Left lung (tissue), 10 donors: ENCODE data around the gene SPTBN4. TPM values are rescaled to one million over a fixed set of nuclear protein-coding genes. Genes with fewer than 3 reads are reported as not detected.
"Not testable (repeated sequence)": the region's sequence is repeated elsewhere in the genome, so short reads cannot be mapped to it uniquely, and the experiment has no call there.

ENCODE experiments used
- ATAC-seq: fragments of 200-7000 bp; cut with Tn5 transposase; one replicate; pipeline ENCODE4 v1.9.1; 2020; ENCODE audit warnings: moderate library complexity
- DNase-seq, 4 donors: peaks; one replicate each; pipeline ENCODE4 v3.0.0-alpha.2; 2013 to 2020
- H3K27ac ChIP-seq, 2 donors: fragments of 200-600 bp; sonication (generic) in 1 of 2; one replicate each; pipeline versions ENCODE4 v1.5.0 to v1.8.0; 2020 to 2021
- H3K27me3 ChIP-seq, 2 donors: fragments of 200-600 bp; sonication (generic) in 1 of 2; one replicate each; pipeline versions ENCODE4 v1.5.0 to v1.8.0; 2020 to 2021
- H3K36me3 ChIP-seq, 2 donors: fragments of 200-600 bp; sonication (generic) in 1 of 2; one replicate each; pipeline versions ENCODE4 v1.5.0 to v1.8.0; 2020 to 2021
- H3K4me1 ChIP-seq, 2 donors: fragments of 200-600 bp; one replicate each; pipeline ENCODE4 v1.8.0; 2021
- H3K4me3 ChIP-seq, 2 donors: fragments of 200-600 bp; sonication (generic) in 1 of 2; one replicate each; pipeline versions ENCODE4 v1.5.0 to v1.8.0; 2020 to 2021; ENCODE audit warnings: mild to moderate bottlenecking in 1 of 2
- H3K9me3 ChIP-seq, 2 donors: fragments of 200-600 bp; sonication (generic) in 1 of 2; one replicate each; pipeline versions ENCODE4 v1.5.0 to v1.8.0; 2020 to 2021
- intact Hi-C, 2 donors: fragments of 100-400 bp; cut with DNase I; formaldehyde crosslinking; loops; one replicate each; pipeline versions ENCODE4 v1.11.2 to v1.14.2; 2022
- polyA plus RNA-seq, 6 donors: library from polyadenylated mRNA; unstranded; fragments of 120-200 nt; gene quantifications; one replicate each; pipeline ENCODE4 v1.2.1, GENCODE V29; 2013; ENCODE audit not compliant: insufficient read length in 6 of 6
- total RNA-seq, 2 donors: library from RNA; stranded (reverse); fragmentation: NEBNext Ultra II Directional; extraction: Animal tissue kit (Norgen Biotek cat#: 25700); gene quantifications; one replicate each; pipeline ENCODE4 v1.2.1, GENCODE V29; 2021
- TF ChIP-seq, protein P1 (sequence below), 2 donors: fragments of 200-600 bp; sonication (generic) in 1 of 2; IDR thresholded peaks; one replicate each; pipeline versions ENCODE4 v1.5.0 to v1.8.0; 2021; ENCODE audit warnings: antibody characterized with exemption in 2 of 2
- donor health status: DM: no; HTN: yes; CAD: no.
- donor health status: DM: no; HTN: no; CAD: no.

The SPTBN4 gene
- total and polyA plus RNA-seq, 8 donors = 0.42 to 2.5 (median 1.3) TPM

DNA sequence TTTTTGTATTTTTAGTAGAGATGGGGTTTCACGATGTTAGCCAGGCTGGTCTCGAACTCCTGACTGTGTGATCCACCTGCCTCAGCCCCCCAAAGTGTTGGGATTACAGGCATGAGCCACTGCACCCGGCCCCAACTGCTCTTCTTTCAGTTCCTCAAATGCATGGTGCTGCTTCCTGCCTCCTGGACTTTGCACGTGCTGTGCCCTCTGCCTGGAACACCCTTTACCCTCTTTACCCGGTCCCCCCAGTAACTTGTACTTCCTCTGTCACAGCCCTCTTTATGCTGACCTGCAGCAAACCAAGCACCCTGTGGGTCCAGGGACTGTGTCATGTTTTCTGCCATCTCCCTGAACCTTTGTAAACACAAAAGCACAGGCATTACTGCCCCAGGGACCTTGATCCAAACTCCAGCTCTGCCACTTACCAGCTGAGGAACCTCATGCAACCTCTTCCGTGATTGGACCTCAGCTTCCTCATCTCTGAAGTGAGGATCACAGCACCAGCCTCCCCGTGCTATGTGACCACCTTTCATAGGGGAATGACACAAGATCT is 5.1 kb upstream of the SPTBN4 start:
- no peaks in the 10 kb centered on the region for H3K9me3 ChIP-seq
- H3K4me1 ChIP-seq = peaks cover 12 to 53% of the 10 kb centered on the region in 2 donors
- TF ChIP-seq, protein P1, sequence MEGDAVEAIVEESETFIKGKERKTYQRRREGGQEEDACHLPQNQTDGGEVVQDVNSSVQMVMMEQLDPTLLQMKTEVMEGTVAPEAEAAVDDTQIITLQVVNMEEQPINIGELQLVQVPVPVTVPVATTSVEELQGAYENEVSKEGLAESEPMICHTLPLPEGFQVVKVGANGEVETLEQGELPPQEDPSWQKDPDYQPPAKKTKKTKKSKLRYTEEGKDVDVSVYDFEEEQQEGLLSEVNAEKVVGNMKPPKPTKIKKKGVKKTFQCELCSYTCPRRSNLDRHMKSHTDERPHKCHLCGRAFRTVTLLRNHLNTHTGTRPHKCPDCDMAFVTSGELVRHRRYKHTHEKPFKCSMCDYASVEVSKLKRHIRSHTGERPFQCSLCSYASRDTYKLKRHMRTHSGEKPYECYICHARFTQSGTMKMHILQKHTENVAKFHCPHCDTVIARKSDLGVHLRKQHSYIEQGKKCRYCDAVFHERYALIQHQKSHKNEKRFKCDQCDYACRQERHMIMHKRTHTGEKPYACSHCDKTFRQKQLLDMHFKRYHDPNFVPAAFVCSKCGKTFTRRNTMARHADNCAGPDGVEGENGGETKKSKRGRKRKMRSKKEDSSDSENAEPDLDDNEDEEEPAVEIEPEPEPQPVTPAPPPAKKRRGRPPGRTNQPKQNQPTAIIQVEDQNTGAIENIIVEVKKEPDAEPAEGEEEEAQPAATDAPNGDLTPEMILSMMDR (IDR thresholded peaks at IDR 0.05) = no peak
- peaks cover 0 to 24% of the 10 kb centered on the region in 2 donors for H3K36me3 ChIP-seq
- no peak for ATAC-seq
- H3K27ac ChIP-seq = peak overlapping the region in 1 of 2 donors; percentile 50
- H3K4me3 ChIP-seq = peak overlapping the region in 1 of 2 donors; percentile 2
- H3K27me3 ChIP-seq = peaks cover 0 to 7% of the 10 kb centered on the region in 2 donors
- peak in 1 of 4 donors; percentile 73 for DNase-seq
- intact Hi-C loops = no loop called here

DNA sequence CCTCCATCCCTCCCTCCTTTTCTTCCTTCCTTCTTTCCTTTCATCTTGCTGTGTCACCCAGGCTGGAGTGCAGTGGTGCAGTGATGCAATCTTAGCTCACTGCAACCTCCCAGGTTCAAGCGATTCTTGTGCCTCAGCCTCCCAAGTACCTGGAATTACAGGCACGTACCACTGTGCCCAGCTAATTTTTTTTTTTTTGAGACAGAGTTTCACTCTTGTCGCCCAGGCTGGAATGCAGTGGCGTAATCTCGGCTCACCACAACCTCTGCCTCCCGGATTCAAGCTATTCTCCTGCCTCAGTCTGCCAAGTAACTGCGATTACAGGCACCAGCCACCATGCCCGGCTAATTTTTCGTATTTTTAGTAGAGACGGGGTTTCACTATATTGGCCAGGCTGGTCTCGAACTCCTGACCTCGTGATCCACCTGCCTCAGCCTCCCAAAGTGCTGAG is 3.2 kb upstream of the SPTBN4 start:
- peak; percentile 9 for ATAC-seq
- Histone ChIP-seq H3K27me3 (peaks cover 0 to 25% of the 10 kb centered on the region in 2 donors), H3K4me1 (peaks cover 12 to 58% of the 10 kb centered on the region in 2 donors), H3K4me3 (peak overlapping the region in 1 of 2 donors; percentile 57), H3K27ac (peak overlapping the region; percentile 86 to 93)
- H3K9me3 ChIP-seq, H3K36me3 ChIP-seq, intact Hi-C loops: not testable (repeated sequence)
- DNase-seq = peak in 1 of 4 donors; percentile 68

DNA sequence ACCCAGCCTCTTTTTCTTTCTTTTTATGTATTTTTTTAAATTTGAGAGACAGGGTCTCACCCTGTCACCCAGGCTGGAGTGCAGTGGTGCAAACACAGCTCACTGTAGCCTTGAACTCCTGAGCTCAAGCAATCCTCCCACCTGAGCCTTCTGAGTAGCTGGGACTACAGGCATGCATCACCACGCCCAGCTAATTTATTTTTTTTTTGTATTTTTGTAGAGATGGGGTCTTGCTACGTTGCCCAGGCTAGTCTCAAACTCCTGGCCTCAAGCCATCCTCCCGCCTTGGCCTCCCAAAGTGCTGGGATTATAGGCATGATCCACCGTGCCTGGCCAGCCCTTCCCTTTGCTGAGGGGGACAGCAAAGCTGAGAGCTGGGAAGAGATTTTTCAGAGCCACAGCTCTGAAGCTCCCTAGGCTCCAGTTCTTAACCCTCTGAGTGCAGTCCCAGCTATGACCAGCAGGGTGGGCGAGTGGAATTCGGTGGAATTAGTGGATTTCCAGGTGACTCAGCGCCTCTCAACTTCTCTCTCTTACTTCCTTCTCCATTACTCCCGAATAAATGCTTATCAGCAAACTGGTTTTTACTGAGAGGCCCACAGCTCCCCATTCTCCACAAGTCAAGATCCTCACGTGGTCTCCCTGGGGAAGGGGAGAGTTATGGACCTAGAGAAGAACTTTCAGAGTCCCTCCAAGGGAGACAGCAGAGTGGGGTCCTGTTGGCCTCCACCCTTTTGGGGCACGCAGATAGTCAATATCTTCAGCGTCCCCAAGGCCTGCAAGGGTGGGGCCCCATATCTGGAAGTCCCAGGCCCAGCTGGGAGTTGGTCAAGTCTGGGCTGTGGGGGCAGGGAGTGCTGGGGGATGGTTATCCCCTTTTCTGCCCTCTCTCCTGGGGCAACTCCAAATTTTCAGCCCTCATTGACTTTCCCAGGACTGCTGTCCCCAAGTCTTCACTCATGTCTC is 2.5 kb upstream of the SPTBN4 start:
- peak overlapping the region; percentile 86 to 93 for H3K27ac ChIP-seq
- peak; percentile 63 for ATAC-seq
- TF ChIP-seq, protein P1 (IDR thresholded peaks at IDR 0.05) = peak; percentile 78 to 91
- H3K36me3 ChIP-seq = no peaks in the 10 kb centered on the region
- peak overlapping the region; percentile 57 to 75 for H3K4me3 ChIP-seq
- intact Hi-C loops = no loop called here
- peak; percentile 46 to 86 (median 84) for DNase-seq
- H3K9me3 ChIP-seq = no peaks in the 10 kb centered on the region
- peaks cover 0 to 32% of the 10 kb centered on the region in 2 donors for H3K27me3 ChIP-seq
- H3K4me1 ChIP-seq = peaks cover 12 to 58% of the 10 kb centered on the region in 2 donors

DNA sequence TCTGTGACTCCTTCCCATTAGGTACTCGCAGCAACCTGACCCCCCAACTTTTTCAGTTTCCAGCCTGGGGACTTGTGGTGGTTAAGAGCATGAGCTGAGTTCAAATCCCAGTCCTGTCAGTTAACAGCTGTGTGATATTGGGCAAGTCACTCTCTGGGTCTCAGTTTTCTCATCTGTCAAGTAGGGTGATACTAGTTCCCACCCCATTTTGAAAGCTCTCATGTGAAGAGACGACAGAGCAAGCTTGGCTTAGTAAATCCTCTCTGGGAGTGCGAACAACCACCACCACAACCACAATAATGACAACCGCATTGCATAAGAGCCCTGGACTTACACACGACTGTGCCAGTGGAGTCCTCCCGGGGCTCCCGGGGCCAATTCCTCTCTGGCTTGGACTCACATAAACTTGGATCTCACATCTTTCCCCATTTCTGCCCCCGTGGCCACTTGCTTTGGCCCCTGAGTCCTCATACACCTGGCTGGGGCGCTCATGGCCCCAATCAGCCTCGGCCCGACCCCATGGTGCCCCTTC is 1.7 kb upstream of the SPTBN4 start:
- Histone ChIP-seq H3K27ac (peak overlapping the region; percentile 86 to 93), H3K9me3 (no peaks in the 10 kb centered on the region), H3K36me3 (no peaks in the 10 kb centered on the region), H3K4me1 (peaks cover 12 to 58% of the 10 kb centered on the region in 2 donors), H3K4me3 (peak overlapping the region; percentile 57 to 75), H3K27me3 (peaks cover 0 to 37% of the 10 kb centered on the region in 2 donors)
- DNase-seq (peak in 1 of 4 donors; percentile 44), ATAC-seq (peak; percentile 20)
- TF ChIP-seq, protein P1 (IDR thresholded peaks at IDR 0.05) = no peak
- intact Hi-C loops = no loop called here

DNA sequence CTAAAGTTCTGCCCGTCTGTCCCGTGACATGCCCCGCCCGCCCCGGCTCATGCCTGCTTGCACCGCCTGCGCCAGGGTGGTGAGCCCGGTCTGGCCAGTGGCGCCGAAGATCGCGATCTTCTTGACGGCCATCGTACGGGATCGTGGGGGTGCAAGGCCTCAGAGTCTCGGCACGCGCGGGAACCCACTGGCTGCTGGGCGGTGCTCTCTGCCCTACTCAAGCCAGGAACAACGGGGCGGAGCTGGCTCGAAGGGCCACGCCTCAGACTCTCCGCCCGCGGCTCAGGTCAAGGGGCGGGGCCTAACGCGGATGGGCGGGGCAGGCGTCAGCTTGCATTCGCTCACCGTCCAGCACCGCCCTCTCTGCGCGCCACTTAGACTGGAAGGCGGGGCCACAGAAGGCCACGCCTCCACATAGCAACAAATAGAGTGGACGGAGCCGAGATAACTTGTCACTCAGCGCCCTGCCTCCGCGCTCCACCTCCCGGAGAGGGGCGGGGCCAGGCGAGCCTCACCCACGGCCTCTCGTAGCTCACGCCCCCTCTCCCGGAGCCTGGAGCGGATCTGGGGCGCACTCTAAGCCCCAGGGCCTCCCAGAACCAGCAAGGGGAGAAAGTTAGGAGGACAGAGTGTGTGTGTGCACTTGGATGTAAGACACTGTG is 1.1 kb upstream of the SPTBN4 start, which contains the start of gene BLVRB:
Gene BLVRB (minus strand): TSS at position 189 of the 662 bp plus-strand sequence. CDS start 57 bp downstream, at position 132.
- intact Hi-C loops = no loop called here

More for the DNA sequence above, 1.1 kb upstream of the SPTBN4 start, which contains the start of gene BLVRB:
- Histone ChIP-seq H3K4me1 (peaks cover 12 to 58% of the 10 kb centered on the region in 2 donors), H3K27me3 (peaks cover 0 to 37% of the 10 kb centered on the region in 2 donors), H3K27ac (peak within 1 kb of the TSS; percentile 86 to 93), H3K4me3 (peak within 1 kb of the TSS; percentile 57 to 75), H3K9me3 (no peaks in the 10 kb centered on the region), H3K36me3 (no peaks in the 10 kb centered on the region)
- DNase-seq = peak; percentile 99 to 100 (median 100)
- peak; percentile 89 for ATAC-seq
- TF ChIP-seq, protein P1 (IDR thresholded peaks at IDR 0.05) = no peak
